ENCODE data around the gene PCLO. TPM values are rescaled to one million over a fixed set of nuclear protein-coding genes. Genes with fewer than 3 reads are reported as not detected.

PCLO gene
- total RNA-seq, 2 experiments from 2014 or later = not detected

- no peaks in the 10 kb centered on the region for H3K4me1 Mint-ChIP-seq (ENCODE audit: low read depth)
- ATAC-seq (peak; percentile 45), DNase-seq (peak; percentile 9)
- H3K4me3 Mint-ChIP-seq = no peak overlapping the region
- TF ChIP-seq CTCF (IDR thresholded peaks at IDR 0.05) = peak; percentile 37
- POLR2A ChIA-PET = no interaction called here
- CTCF ChIA-PET = no interaction called here
- H3K9me3 Mint-ChIP-seq = no peaks in the 10 kb centered on the region
- no peaks in the 10 kb centered on the region for H3K27me3 Mint-ChIP-seq
- no peaks in the 10 kb centered on the region for H3K36me3 Mint-ChIP-seq (ENCODE audit: low read depth)
- intact Hi-C loops (cut with micrococcal nuclease) = no loop called here
- no peak overlapping the region for H3K27ac Mint-ChIP-seq
Observed at GRCh38 chr7:82810558-82811259, 352.0 kb downstream of the PCLO start.

- DNase-seq = no peak
- ChIA-PET CTCF (interaction anchor here (0.6 kb wide), 1 partner anchor 11 kb away, joined by 3 read pairs; no protein-coding TSS in a partner anchor), POLR2A (no interaction called here)
- TF ChIP-seq CTCF (IDR thresholded peaks at IDR 0.05) = no peak
- Mint-ChIP-seq H3K4me1 (ENCODE audit: low read depth) (no peaks in the 10 kb centered on the region), H3K36me3 (ENCODE audit: low read depth) (no peaks in the 10 kb centered on the region), H3K27ac (no peak overlapping the region), H3K4me3 (no peak overlapping the region), H3K27me3 (no peaks in the 10 kb centered on the region), H3K9me3 (no peaks in the 10 kb centered on the region)
- intact Hi-C loops (cut with micrococcal nuclease) = no loop called here
- ATAC-seq = no peak
Observed at GRCh38 chr7:82808633-82809032, 354.1 kb downstream of the PCLO start.

- intact Hi-C loops (cut with micrococcal nuclease) = no loop called here
- Mint-ChIP-seq H3K36me3 (ENCODE audit: low read depth) (no peaks in the 10 kb centered on the region), H3K27ac (no peak overlapping the region), H3K27me3 (no peaks in the 10 kb centered on the region), H3K4me1 (ENCODE audit: low read depth) (no peaks in the 10 kb centered on the region), H3K9me3 (no peaks in the 10 kb centered on the region), H3K4me3 (no peak overlapping the region)
- no peak for ATAC-seq
- no peak for TF ChIP-seq CTCF (IDR thresholded peaks at IDR 0.05)
- ChIA-PET POLR2A (no interaction called here), CTCF (no interaction called here)
- DNase-seq = no peak
Observed at GRCh38 chr7:82805527-82805960, 357.1 kb downstream of the PCLO start.

- TF ChIP-seq CTCF (IDR thresholded peaks at IDR 0.05) = no peak
- H3K36me3 Mint-ChIP-seq (ENCODE audit: low read depth) = no peaks in the 10 kb centered on the region
- H3K4me3 Mint-ChIP-seq = no peak overlapping the region
- ChIA-PET CTCF (no interaction called here), POLR2A (no interaction called here)
- no peaks in the 10 kb centered on the region for H3K4me1 Mint-ChIP-seq (ENCODE audit: low read depth)
- H3K27me3 Mint-ChIP-seq = no peaks in the 10 kb centered on the region
- ATAC-seq (no peak), DNase-seq (no peak)
- no peak overlapping the region for H3K27ac Mint-ChIP-seq
- intact Hi-C loops (cut with micrococcal nuclease) = no loop called here
- no peaks in the 10 kb centered on the region for H3K9me3 Mint-ChIP-seq
Observed at GRCh38 chr7:82803411-82803810, 359.3 kb downstream of the PCLO start.

GRCh38 chr7:82789883-82790609, 372.6 kb downstream of the PCLO start:
- no peaks in the 10 kb centered on the region for H3K36me3 Mint-ChIP-seq (ENCODE audit: low read depth)
- H3K9me3 Mint-ChIP-seq = no peaks in the 10 kb centered on the region
- ATAC-seq (no peak), DNase-seq (no peak)
- POLR2A ChIA-PET = no interaction called here
- no peaks in the 10 kb centered on the region for H3K4me1 Mint-ChIP-seq (ENCODE audit: low read depth)
- TF ChIP-seq CTCF (IDR thresholded peaks at IDR 0.05) = no peak
- no peak overlapping the region for H3K4me3 Mint-ChIP-seq
- CTCF ChIA-PET = no interaction called here
- no peaks in the 10 kb centered on the region for H3K27me3 Mint-ChIP-seq
- intact Hi-C loops (cut with micrococcal nuclease) = no loop called here
- no peak overlapping the region for H3K27ac Mint-ChIP-seq
